ENCODE results near the gene EPB41L3.

DNA sequence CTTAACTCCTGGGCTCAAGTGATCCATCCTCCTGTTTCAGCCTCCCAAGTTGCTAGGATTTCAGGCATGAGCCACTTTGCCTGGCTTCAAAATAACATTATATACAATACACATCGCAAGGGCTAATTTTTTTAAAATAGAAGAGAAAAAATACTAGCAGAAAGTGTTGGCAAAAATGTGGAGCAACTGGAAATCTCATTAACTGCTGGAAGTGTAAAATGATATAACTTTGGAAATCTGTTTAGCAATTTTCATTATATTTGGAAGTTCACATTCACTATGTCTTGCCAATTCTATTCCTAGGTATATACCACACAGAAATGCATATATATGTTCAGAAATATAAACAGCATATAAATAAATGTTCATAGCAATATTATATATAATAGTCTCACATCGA, 193.2 kb downstream of the EPB41L3 start:
- TF ChIP-seq, protein P1, sequence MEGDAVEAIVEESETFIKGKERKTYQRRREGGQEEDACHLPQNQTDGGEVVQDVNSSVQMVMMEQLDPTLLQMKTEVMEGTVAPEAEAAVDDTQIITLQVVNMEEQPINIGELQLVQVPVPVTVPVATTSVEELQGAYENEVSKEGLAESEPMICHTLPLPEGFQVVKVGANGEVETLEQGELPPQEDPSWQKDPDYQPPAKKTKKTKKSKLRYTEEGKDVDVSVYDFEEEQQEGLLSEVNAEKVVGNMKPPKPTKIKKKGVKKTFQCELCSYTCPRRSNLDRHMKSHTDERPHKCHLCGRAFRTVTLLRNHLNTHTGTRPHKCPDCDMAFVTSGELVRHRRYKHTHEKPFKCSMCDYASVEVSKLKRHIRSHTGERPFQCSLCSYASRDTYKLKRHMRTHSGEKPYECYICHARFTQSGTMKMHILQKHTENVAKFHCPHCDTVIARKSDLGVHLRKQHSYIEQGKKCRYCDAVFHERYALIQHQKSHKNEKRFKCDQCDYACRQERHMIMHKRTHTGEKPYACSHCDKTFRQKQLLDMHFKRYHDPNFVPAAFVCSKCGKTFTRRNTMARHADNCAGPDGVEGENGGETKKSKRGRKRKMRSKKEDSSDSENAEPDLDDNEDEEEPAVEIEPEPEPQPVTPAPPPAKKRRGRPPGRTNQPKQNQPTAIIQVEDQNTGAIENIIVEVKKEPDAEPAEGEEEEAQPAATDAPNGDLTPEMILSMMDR (IDR thresholded peaks at IDR 0.05) = no peak
- TF ChIP-seq POLR2A (IDR thresholded peaks at IDR 0.05) = no peak
